ENCODE measurements around the gene RGS6. TPM values are rescaled to one million over a fixed set of nuclear protein-coding genes. Genes with fewer than 3 reads are reported as not detected.

RGS6 gene
- total and polyA plus RNA-seq, 4 donors: 0.06 to 5.3 (median 0.17) TPM; not detected in 1

- H3K9ac ChIP-seq (ENCODE audit: low read depth in 1 of 2, low read length in 2 of 2): no peak overlapping the region
- DNase-seq (ENCODE audit: low spot score): no peak
- WGBS: 85% methylated on average over 1 of the region's 1 CpG
- TF ChIP-seq, protein P1, sequence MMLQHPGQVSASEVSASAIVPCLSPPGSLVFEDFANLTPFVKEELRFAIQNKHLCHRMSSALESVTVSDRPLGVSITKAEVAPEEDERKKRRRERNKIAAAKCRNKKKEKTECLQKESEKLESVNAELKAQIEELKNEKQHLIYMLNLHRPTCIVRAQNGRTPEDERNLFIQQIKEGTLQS (IDR thresholded peaks at IDR 0.05): no peak
- TF ChIP-seq SP1 (IDR thresholded peaks at IDR 0.05): no peak
- no peak for TF ChIP-seq HNF4A (conservative IDR thresholded peaks at IDR 0.05)
- TF ChIP-seq FOXA2 (IDR thresholded peaks at IDR 0.05): no peak
- no peak for TF ChIP-seq NR2F2 (IDR thresholded peaks at IDR 0.05)
- TF ChIP-seq, protein P2, sequence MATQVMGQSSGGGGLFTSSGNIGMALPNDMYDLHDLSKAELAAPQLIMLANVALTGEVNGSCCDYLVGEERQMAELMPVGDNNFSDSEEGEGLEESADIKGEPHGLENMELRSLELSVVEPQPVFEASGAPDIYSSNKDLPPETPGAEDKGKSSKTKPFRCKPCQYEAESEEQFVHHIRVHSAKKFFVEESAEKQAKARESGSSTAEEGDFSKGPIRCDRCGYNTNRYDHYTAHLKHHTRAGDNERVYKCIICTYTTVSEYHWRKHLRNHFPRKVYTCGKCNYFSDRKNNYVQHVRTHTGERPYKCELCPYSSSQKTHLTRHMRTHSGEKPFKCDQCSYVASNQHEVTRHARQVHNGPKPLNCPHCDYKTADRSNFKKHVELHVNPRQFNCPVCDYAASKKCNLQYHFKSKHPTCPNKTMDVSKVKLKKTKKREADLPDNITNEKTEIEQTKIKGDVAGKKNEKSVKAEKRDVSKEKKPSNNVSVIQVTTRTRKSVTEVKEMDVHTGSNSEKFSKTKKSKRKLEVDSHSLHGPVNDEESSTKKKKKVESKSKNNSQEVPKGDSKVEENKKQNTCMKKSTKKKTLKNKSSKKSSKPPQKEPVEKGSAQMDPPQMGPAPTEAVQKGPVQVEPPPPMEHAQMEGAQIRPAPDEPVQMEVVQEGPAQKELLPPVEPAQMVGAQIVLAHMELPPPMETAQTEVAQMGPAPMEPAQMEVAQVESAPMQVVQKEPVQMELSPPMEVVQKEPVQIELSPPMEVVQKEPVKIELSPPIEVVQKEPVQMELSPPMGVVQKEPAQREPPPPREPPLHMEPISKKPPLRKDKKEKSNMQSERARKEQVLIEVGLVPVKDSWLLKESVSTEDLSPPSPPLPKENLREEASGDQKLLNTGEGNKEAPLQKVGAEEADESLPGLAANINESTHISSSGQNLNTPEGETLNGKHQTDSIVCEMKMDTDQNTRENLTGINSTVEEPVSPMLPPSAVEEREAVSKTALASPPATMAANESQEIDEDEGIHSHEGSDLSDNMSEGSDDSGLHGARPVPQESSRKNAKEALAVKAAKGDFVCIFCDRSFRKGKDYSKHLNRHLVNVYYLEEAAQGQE (IDR thresholded peaks at IDR 0.05): no peak
- TF ChIP-seq CTCF (IDR thresholded peaks at IDR 0.05; ENCODE audit: low read depth, low read length, missing input control): no peak
- no peak for TF ChIP-seq GABPA (IDR thresholded peaks at IDR 0.05 in 1 of 2, conservative IDR thresholded peaks at IDR 0.05 in 1 of 2)
- no peak for TF ChIP-seq FOXA1 (IDR thresholded peaks at IDR 0.05)
- TF ChIP-seq TAF1 (conservative IDR thresholded peaks at IDR 0.05): no peak
- no peak for TF ChIP-seq RXRA (IDR thresholded peaks at IDR 0.05)
- TF ChIP-seq HNF4G (IDR thresholded peaks at IDR 0.05): no peak
- TF ChIP-seq, protein P3, sequence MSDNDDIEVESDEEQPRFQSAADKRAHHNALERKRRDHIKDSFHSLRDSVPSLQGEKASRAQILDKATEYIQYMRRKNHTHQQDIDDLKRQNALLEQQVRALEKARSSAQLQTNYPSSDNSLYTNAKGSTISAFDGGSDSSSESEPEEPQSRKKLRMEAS (IDR thresholded peaks at IDR 0.05): no peak
- no peak for TF ChIP-seq JUND (IDR thresholded peaks at IDR 0.05)
- TF ChIP-seq YY1 (IDR thresholded peaks at IDR 0.05): no peak
- H3K4me1 ChIP-seq (ENCODE audit: control insufficient read depth in 4 of 4, insufficient read depth in 4 of 4, low read length in 3 of 4): no peaks in the 10 kb centered on the region
- no peaks in the 10 kb centered on the region for H3K36me3 ChIP-seq (ENCODE audit: control insufficient read depth in 4 of 4, insufficient read depth in 3 of 4, low read depth in 1 of 4, low read length in 3 of 4)
- H3K4me3 ChIP-seq (ENCODE audit: low read depth in 1 of 3, low read length in 3 of 3): no peak overlapping the region
- peaks cover 0 to 7% (median 2%) of the 10 kb centered on the region in 4 donors for H3K9me3 ChIP-seq (ENCODE audit: control insufficient read depth in 4 of 4, low read length in 3 of 4)
- H3K27ac ChIP-seq (ENCODE audit: low read depth in 1 of 2, low read length in 2 of 2): no peak overlapping the region
- no peaks in the 10 kb centered on the region for H3K27me3 ChIP-seq (ENCODE audit: control insufficient read depth in 4 of 4, insufficient read depth in 4 of 4, low read length in 3 of 4)
These were observed 448.2 kb downstream of the RGS6 start for GRCh38 chr14:72380456-72380855.

- WGBS: 59% methylated on average over 5 of the region's 5 CpGs
- Histone ChIP-seq H3K9ac (ENCODE audit: low read depth in 1 of 2, low read length in 2 of 2) (no peak overlapping the region), H3K27ac (ENCODE audit: low read depth in 1 of 2, low read length in 2 of 2) (no peak overlapping the region), H3K36me3 (ENCODE audit: control insufficient read depth in 4 of 4, insufficient read depth in 3 of 4, low read depth in 1 of 4, low read length in 3 of 4) (no peaks in the 10 kb centered on the region), H3K4me1 (ENCODE audit: control insufficient read depth in 4 of 4, insufficient read depth in 4 of 4, low read length in 3 of 4) (no peaks in the 10 kb centered on the region), H3K4me3 (ENCODE audit: low read depth in 1 of 3, low read length in 3 of 3) (no peak overlapping the region), H3K9me3 (ENCODE audit: control insufficient read depth in 4 of 4, low read length in 3 of 4) (peaks cover 0 to 7% (median 2%) of the 10 kb centered on the region in 4 donors), H3K27me3 (ENCODE audit: control insufficient read depth in 4 of 4, insufficient read depth in 4 of 4, low read length in 3 of 4) (no peaks in the 10 kb centered on the region)
- no peak for DNase-seq (ENCODE audit: low spot score)
- TF ChIP-seq EGR1 (IDR thresholded peaks at IDR 0.05; ENCODE audit: low read depth in 2 of 2) (no peak), HNF4A (conservative IDR thresholded peaks at IDR 0.05) (no peak), HNF4G (IDR thresholded peaks at IDR 0.05) (no peak), GABPA (IDR thresholded peaks at IDR 0.05 in 1 of 2, conservative IDR thresholded peaks at IDR 0.05 in 1 of 2) (no peak), RXRA (IDR thresholded peaks at IDR 0.05) (no peak), RAD21 (IDR thresholded peaks at IDR 0.05) (no peak), FOXA1 (IDR thresholded peaks at IDR 0.05) (no peak)
- TF ChIP-seq, protein P3 (IDR thresholded peaks at IDR 0.05): no peak
These were observed 451.6 kb downstream of the RGS6 start for GRCh38 chr14:72383865-72384264.
